Peyer's patch (tissue), 4 donors: ENCODE results near the gene CAPN10. TPM values are rescaled to one million over a fixed set of nuclear protein-coding genes. Genes with fewer than 3 reads are reported as not detected.
A peak's percentile ranks its signal among the peaks of the same experiment; 100 is the strongest.

Source experiments
- DNase-seq, 3 donors: peaks; one replicate each; pipeline ENCODE4 v3.0.0-alpha.2; 2017 to 2019
- H3K27ac ChIP-seq, 4 donors: fragments of 200-600 bp; sonication (generic); one replicate each; pipeline ENCODE4 v1.5.1; 2016 to 2019
- H3K27me3 ChIP-seq, 2 donors: fragments of 200-600 bp; sonication (generic); one replicate each; pipeline ENCODE4 v1.5.1; 2019
- H3K36me3 ChIP-seq, 3 donors: fragments of 200-600 bp; sonication (generic); one replicate each; pipeline ENCODE4 v1.5.1; 2016 to 2019
- H3K4me1 ChIP-seq, 4 donors: fragments of 200-600 bp; sonication (generic); one replicate each; pipeline ENCODE4 v1.5.1; 2016 to 2019
- H3K4me3 ChIP-seq, 4 donors: fragments of 200-600 bp; sonication (generic); 1 replicate in 3 of 4; 2 replicates in 1 of 4; pipeline ENCODE4 v1.5.1; 2016 to 2019; ENCODE audit warnings: mild to moderate bottlenecking in 1 of 4
- H3K9me3 ChIP-seq, 4 donors: fragments of 200-600 bp; sonication (generic); one replicate each; pipeline ENCODE4 v1.5.1; 2016 to 2019; ENCODE audit warnings: mild to moderate bottlenecking in 1 of 4
- POLR2A ChIP-seq, 2 donors: fragments of 450-650 bp; IDR thresholded peaks; one replicate each; pipeline ENCODE4 v1.5.1; 2017; ENCODE audit warnings: antibody characterized with exemption in 2 of 2, mild to moderate bottlenecking in 2 of 2, moderate library complexity in 2 of 2
- total RNA-seq, 4 donors: library from RNA; depleted of rRNA; stranded (reverse); fragments of >200 nt; gene quantifications; one replicate each; pipeline ENCODE4 v1.1.0, GENCODE V29; 2016
- TF ChIP-seq, protein P1 (sequence below), 6 experiments: fragments of 450-650 bp in 4 of 6; fragments of 200-600 bp in 2 of 6; sonication (generic) in 1 of 6; IDR thresholded peaks; one replicate each; pipeline ENCODE4 v1.5.1; 2017 to 2019; ENCODE audit warnings: antibody characterized with exemption in 6 of 6, mild to moderate bottlenecking in 3 of 6, moderate library complexity in 1 of 6

CAPN10 gene
- total RNA-seq, 4 donors from 2014 or later, result 48.3 to 96.4 (median 78.9) TPM

DNA sequence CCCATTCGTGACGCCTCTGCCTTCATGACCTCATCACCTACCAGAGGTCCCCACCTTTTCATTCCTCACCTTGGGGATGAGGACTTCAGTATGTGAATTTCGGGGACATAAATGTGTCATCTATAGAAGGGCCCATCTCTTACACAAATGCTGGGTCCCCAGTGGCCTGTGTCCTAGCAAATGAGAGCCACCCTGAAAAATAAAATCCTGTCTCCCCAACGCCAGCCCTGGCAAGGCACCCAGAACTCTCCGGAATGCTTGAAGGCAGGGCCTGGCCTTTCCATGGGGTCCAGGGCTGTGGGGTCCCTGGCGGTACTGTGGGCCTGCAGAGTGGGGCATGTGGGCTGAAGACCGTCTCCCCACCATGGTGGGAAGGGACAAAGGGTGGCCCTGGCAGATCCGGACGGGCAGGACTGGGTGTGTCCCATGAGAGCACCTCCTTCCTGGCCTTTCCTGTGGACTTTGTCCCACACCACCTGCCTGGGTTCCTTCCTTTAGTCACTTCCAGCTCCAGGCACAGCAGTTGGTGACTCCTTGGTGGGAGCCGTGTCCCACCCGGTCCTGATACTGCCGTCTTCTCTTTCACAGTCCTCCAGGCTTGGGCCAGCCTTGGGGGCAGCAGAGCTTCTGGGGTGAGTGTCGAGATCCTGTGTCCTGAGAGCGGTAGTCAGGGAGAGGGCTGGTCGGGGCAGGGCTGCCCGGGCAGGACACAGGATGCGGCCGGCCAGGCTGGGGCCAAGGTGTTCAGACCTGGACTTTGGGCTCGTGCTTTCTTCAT lies 18.6 kb downstream of the CAPN10 start:
- H3K4me1 ChIP-seq, result peaks cover 0 to 19% (median 4%) of the 10 kb centered on the region in 4 donors
- no peaks in the 10 kb centered on the region for H3K27me3 ChIP-seq
- TF ChIP-seq POLR2A (IDR thresholded peaks at IDR 0.05), result peak; percentile 93 to 96
- TF ChIP-seq, protein P1, sequence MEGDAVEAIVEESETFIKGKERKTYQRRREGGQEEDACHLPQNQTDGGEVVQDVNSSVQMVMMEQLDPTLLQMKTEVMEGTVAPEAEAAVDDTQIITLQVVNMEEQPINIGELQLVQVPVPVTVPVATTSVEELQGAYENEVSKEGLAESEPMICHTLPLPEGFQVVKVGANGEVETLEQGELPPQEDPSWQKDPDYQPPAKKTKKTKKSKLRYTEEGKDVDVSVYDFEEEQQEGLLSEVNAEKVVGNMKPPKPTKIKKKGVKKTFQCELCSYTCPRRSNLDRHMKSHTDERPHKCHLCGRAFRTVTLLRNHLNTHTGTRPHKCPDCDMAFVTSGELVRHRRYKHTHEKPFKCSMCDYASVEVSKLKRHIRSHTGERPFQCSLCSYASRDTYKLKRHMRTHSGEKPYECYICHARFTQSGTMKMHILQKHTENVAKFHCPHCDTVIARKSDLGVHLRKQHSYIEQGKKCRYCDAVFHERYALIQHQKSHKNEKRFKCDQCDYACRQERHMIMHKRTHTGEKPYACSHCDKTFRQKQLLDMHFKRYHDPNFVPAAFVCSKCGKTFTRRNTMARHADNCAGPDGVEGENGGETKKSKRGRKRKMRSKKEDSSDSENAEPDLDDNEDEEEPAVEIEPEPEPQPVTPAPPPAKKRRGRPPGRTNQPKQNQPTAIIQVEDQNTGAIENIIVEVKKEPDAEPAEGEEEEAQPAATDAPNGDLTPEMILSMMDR (IDR thresholded peaks at IDR 0.05), result no peak
- peak overlapping the region in 3 of 4 donors; percentile 26 to 66 (median 63) for H3K4me3 ChIP-seq
- peak in 2 of 3 donors; percentile 90 to 92 for DNase-seq
- peaks cover 0 to 7% (median 0%) of the 10 kb centered on the region in 3 donors for H3K36me3 ChIP-seq
- no peaks in the 10 kb centered on the region for H3K9me3 ChIP-seq
- H3K27ac ChIP-seq, result peak overlapping the region in 3 of 4 donors; percentile 75 to 93 (median 91)

DNA sequence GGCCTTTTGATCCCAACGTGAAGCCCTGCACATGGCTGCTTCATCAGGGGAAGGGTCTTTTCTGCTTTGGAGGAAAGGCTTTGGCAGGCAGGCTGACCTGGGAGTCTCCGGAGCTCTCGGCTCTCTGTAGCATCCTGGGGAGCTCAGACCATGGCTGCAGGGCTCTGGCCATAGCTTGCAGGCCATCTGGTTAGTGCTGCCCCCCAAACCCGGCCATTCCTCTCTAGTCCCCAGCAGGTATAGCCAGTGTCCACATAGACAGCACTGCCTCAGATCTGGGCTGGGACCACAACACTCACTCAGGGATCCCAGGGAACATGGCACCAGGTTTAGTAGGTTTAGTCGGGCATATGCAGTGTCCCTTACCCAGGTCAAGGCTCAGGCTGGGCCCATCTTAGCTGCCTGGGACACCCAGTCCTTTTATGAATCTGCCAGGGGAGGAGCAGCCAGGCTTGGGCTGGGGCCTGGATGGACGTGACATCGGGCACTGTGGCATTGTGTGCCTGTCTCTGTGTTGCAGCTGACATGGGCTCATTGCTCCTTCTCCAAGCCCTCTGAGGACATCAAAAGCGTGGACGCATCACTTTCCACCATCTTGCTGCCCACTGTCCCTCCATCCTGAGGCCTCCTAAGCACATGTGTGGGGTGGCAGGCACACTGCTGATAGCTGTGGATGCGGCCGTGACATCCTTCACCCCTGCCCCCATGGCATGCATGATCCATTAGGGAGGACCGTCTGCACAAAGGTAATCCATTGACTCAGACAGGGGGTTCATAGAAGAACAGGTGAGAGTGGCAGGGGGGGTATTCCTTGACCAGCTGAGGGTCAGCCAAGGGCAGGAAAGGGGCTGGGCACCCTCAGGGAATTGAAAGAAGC lies 19.6 kb downstream of the CAPN10 start:
- Histone ChIP-seq H3K27ac (peak overlapping the region in 3 of 4 donors; percentile 75 to 93 (median 91)), H3K9me3 (no peaks in the 10 kb centered on the region), H3K36me3 (peaks cover 0 to 7% (median 0%) of the 10 kb centered on the region in 3 donors), H3K4me1 (peaks cover 0 to 19% (median 4%) of the 10 kb centered on the region in 4 donors), H3K27me3 (no peaks in the 10 kb centered on the region), H3K4me3 (peak overlapping the region in 3 of 4 donors; percentile 26 to 66 (median 63))
- no peak for TF ChIP-seq POLR2A (IDR thresholded peaks at IDR 0.05)
- TF ChIP-seq, protein P1 (IDR thresholded peaks at IDR 0.05), result no peak
- DNase-seq, result peak in 2 of 3 donors; percentile 46 to 52

DNA sequence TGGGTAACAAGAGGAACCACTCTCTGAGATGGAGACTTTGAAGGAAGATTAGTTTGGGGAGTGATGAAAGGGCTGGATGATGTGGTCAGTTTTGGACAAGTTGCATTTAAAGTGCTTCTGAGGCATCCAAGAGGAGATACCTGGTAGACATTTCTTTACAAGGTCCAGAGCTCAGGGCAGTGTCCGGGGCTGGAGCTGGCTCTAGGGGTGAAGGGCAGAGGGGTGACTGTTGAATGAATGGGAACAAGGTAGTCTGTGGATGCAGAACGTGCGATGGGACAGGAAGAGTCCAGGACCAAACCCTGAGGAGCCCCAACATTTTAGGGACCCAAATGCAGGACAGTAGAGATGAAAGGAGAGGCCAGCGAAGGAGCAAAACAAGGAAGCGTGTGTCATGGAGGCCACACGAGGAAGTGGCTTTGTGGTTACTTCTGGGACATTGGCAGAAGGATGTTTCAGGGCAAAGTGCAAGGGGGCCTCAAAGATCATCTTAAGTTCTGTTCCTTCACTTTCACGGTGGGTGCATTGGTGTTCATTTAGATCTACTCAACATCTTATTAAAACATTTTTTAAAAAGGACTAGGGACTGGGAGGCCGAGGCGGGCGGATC lies 25.2 kb downstream of the CAPN10 start:
- peak in 2 of 3 donors; percentile 22 to 63 for DNase-seq
- H3K4me1 ChIP-seq, result peaks cover 0 to 8% (median 0%) of the 10 kb centered on the region in 4 donors
- H3K27ac ChIP-seq, result no peak overlapping the region

DNA sequence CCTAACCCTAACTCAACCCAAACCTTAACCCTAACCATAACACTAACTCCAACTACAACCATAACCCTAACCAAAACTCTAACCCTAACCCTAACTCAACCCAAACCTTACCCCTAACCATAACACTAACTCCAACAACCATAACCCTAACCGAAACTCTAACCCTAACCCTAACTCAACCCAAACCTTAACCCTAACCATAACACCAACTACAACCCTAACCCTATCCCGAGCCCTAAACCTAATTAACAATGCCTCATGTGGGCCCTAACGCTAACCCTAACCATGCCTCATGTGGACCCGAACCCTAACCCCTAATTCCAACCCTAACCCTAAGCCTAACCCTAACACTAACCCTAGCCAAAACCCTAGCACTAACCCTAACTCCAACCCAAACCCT lies 27.2 kb downstream of the CAPN10 start:
- DNase-seq, result no peak
- H3K36me3 ChIP-seq, result peaks cover 0 to 37% (median 0%) of the 10 kb centered on the region in 3 donors

More for the DNA sequence above, 25.2 kb downstream of the CAPN10 start:
- Histone ChIP-seq H3K9me3 (no peaks in the 10 kb centered on the region), H3K27me3 (no peaks in the 10 kb centered on the region), H3K4me3 (no peak overlapping the region), H3K36me3 (peaks cover 0 to 29% (median 0%) of the 10 kb centered on the region in 3 donors)
- TF ChIP-seq, protein P1 (IDR thresholded peaks at IDR 0.05), result no peak
- TF ChIP-seq POLR2A (IDR thresholded peaks at IDR 0.05), result no peak

More for the DNA sequence above, 27.2 kb downstream of the CAPN10 start:
- Histone ChIP-seq H3K27ac (no peak overlapping the region), H3K4me3 (no peak overlapping the region), H3K27me3 (no peaks in the 10 kb centered on the region), H3K9me3 (no peaks in the 10 kb centered on the region), H3K4me1 (peaks cover 0 to 8% (median 0%) of the 10 kb centered on the region in 4 donors)
- no peak for TF ChIP-seq POLR2A (IDR thresholded peaks at IDR 0.05)
- TF ChIP-seq, protein P1 (IDR thresholded peaks at IDR 0.05), result no peak
